Measurements from ENCODE around the gene NOVA2.

The NOVA2 gene

GRCh38 chr19:46002678-46003275 is 29.1 kb upstream of the NOVA2 start:
- no peak for DNase-seq (ENCODE audit: extremely low read depth in 1 of 2, low read depth in 1 of 2)

DNA sequence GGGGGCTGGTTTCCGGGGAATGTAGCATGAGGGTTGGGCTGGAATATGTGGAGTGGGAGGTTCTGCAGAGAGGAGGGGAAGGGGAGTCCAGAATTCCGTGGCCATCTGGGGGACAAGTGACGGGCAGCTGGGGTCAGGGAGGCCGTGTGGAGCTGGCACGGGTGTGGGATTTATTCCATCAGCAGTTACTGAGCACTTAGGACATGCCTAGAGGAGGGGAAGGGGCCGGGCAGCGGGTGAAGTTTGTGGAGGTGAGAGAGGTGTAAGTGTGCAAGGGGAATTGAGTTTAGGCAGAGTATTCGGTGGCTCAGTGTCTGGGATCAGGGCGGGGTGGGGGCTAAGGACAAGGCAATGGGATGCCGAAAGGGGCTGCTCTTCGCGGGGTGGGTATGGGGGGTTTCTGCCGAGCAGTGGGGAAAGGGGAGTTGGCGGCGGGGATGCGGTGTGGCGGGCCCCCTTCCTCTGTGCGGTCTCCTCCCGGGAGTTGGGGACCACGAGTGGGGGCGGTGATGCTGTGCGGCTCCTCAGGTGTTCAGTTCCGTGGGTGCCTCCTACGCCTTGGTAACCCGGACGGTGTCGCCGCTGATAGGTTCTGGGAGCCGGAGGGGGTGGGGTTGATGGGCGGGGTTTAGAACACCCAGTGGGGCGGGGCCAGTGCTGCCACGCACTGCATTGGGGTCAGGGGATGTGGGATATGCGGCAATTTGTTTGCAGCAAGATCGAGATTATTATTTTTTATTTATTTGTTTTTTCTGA is 27.0 kb upstream of the NOVA2 start:
- peak in 1 of 2 donors; percentile 47 for DNase-seq (ENCODE audit: extremely low read depth in 1 of 2, low read depth in 1 of 2)

GRCh38 chr19:45999653-46000121 is 26.0 kb upstream of the NOVA2 start:
- no peak for DNase-seq (ENCODE audit: extremely low read depth in 1 of 2, low read depth in 1 of 2)

DNA sequence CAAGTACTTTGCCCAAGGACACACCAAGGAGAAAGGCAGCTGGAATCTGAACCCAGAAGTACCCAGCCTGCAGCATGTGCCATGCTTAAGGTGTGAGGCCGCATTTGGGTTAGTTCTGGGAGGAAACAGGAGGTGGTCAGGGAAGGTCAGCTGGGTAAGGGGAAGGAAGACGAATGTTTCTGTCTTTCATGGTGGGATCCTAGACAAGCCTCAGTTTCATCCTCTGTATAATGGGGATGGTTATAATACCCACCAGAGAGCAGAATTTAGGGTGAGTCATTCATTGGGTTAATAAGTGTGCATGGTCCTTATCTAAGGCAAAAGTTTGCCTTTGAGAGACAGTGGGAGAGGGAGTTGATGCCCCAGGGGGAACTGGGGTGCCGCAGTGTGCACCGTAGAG is 25.2 kb upstream of the NOVA2 start:
- DNase-seq (ENCODE audit: extremely low read depth in 1 of 2, low read depth in 1 of 2): no peak

- no peak for DNase-seq (ENCODE audit: extremely low read depth in 1 of 2, low read depth in 1 of 2)
These were observed 23.3 kb upstream of the NOVA2 start for GRCh38 chr19:45996933-45997332.

DNA sequence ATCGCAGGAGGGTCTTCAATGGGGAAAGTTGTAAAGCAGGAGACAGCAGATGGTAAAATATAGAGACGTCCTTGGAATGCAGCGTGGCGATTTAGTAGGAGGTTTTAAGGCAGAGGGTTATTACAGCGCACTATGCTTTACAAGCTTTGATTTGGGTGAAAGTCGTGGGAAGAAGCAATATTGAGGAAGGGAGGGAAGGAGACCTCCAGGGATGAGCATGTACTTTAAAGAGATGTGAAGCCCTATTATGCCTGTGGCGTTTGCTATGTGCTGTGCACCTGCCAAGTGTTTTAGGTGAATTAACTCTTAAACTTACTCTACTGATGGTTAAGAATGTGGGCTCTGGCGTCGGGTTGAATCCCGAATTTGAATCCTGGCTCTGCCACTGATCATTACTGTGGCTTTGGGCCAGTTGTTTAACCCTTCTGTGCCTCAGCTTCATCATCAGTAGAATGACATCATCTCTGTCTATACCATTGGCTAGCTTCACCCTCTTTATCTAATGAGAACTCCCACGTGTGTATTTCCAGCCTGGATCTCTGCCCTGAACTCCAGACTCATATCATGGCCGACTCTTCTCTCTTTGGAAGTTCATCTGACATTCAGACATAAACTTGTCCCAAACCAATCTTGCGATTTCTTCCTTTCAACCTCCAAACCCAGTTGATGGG is 22.2 kb upstream of the NOVA2 start:
- DNase-seq (ENCODE audit: extremely low read depth in 1 of 2, low read depth in 1 of 2): no peak

- DNase-seq (ENCODE audit: extremely low read depth in 1 of 2, low read depth in 1 of 2): peak; percentile 83 to 92
These were observed 21.5 kb upstream of the NOVA2 start, which contains the start of gene CCDC61 for GRCh38 chr19:45994998-45995714. Gene CCDC61, plus strand, starts transcription at chr19:45995467. Its CDS starts 7,552 bp downstream, at chr19:46003019.

DNA sequence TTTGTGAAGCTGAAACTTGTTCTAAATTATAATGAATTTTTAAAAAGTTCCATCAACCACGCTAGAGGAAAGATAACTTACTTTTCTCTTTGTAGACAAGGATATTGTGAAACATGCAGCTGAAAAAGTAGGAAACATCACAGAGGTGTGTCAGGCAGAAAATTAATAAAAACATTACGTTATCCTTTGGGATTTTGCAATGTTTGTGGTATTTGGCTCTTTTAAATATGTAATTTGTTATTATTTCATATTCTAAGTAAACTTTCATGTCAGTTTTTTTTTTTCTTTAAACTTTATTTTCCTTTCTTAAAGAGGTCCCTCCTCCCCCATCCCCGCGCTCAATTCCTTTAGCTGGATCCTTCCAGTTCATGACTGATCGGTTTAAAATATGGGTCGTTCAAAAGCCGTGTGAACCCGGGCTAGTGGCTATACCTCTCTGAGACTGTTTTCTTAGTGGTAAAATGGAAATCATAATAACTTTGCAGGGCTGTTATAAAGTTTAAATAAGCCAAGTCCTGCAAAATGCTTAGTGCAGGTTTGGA is 20.9 kb upstream of the NOVA2 start:
- no peak for DNase-seq (ENCODE audit: extremely low read depth in 1 of 2, low read depth in 1 of 2)

- no peak for DNase-seq (ENCODE audit: extremely low read depth in 1 of 2, low read depth in 1 of 2)
These were observed 16.6 kb upstream of the NOVA2 start for GRCh38 chr19:45990113-45990728.

GRCh38 chr19:45985321-45985720 is 11.7 kb upstream of the NOVA2 start:
- DNase-seq (ENCODE audit: extremely low read depth in 1 of 2, low read depth in 1 of 2): no peak

DNA sequence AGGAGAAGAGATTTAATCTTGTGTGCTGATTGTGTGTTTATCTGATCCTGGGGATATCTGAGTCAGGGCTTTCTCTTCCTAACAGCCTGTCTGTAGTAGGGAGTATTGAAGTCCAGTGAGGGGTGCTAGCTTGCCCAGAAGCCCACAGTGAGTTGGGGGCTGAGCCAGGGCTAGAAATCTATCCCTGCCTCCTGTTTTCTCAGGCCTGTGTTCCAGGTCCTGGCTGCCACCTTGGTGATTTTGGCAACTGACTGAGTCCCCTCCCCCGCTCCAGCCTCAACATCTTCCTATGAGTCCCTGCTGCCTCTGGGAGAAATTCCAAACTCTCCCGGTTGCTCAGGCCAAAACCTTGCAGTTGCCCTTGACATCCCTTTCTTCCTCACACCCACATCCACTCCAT is 7.7 kb upstream of the NOVA2 start:
- DNase-seq (ENCODE audit: extremely low read depth in 1 of 2, low read depth in 1 of 2): no peak

- no peak for DNase-seq (ENCODE audit: extremely low read depth in 1 of 2, low read depth in 1 of 2)
These were observed 4.5 kb upstream of the NOVA2 start for GRCh38 chr19:45978156-45978555.

- no peak for DNase-seq (ENCODE audit: extremely low read depth in 1 of 2, low read depth in 1 of 2)
These were observed 2.5 kb upstream of the NOVA2 start for GRCh38 chr19:45976178-45976577.

GRCh38 chr19:45975306-45976070 is 1.8 kb upstream of the NOVA2 start:
- DNase-seq (ENCODE audit: extremely low read depth in 1 of 2, low read depth in 1 of 2): no peak

DNA sequence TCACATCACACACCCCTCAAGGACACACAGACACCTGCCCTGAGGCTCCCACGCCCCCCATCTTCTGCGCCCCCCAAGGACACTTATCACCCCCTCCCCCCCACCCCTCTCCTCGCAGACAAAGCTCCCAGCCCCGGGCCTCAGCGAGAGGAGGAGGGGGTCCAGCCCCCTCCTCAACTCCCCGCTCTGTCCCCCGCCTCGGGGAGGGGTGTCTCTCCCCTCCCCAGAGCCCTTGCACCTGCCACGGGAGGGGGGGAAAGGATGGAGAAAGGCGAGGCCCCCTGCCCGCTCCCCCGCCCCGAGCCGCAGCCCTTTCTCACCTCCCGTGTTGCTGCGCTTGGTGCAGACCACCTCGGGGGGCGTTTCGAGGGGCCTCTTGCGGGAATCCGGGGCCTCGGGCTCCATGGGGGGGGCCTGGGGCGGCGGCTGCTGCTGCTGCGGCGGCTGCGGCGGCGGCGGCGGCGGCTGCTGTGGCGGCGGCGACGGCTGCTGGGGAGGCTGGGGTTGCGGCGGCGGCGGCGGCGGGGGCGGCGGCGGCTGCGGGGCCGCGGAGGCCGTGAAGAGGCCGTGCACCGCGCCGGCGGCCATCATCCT is 621 bp downstream of the NOVA2 start:
- no peak for DNase-seq (ENCODE audit: extremely low read depth in 1 of 2, low read depth in 1 of 2)

GRCh38 chr19:45972081-45972946 is 1.4 kb downstream of the NOVA2 start:
- DNase-seq (ENCODE audit: extremely low read depth in 1 of 2, low read depth in 1 of 2): no peak

DNA sequence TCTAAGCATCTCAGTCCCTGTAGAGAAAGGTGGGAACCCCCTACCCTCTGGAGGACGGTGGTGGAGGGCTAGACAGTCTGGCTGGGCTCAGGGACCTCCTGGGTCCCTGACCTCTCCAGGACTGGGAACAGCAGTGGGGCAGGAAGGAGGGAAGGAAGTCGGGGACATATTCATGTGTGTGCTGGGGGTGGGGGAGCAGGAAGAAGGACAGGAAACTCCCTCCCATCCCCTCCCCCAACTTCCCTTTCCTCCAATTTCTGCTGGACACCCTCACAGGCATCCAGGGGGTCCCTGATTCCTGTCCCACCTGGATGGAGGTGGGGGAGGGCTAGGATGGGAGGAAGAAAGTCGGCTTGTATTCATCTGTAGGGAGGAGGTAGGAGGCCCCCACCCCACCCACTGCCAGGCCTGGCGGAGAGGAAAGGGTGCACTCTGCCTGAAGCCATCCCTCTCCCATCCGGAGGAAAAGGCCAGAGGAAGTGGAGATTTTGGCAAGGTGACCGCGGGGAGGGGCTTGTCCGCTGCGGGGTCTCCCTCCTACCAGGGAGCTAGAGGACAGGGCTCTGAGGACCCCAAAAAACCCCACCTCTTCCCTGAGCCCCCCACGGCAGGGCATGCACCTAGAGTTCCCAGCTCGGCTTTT is 2.3 kb downstream of the NOVA2 start:
- no peak for DNase-seq (ENCODE audit: extremely low read depth in 1 of 2, low read depth in 1 of 2)

DNA sequence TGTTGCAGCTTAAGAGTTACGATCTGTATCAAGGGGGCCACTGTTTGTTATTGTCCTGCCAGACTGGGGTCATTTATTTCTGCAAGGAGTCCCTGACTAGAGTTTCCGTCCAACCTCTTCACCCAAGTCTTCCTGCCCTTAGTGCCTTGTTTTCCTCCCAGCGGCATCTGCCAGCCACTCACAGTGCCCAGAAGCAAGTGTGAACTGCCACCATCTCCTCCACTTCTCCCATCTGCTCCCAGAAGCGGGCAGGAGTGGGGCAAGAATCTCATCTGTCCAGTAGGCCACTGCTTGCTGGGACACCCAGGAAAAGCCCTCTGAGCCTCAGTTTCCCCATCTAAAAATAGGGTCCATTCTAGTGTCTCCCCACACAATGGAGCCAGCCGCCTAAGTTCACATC is 4.0 kb downstream of the NOVA2 start:
- no peak for DNase-seq (ENCODE audit: extremely low read depth in 1 of 2, low read depth in 1 of 2)

Measured in stimulated activated CD8-positive, alpha-beta memory T cell treated with anti-CD3 and anti-CD28 coated beads, Interleukin-7, amount 100 ng/mL, for 48 hours (primary cell).